GM23338 (cell line): ENCODE results near the gene PSMA7.

ENCODE experiments used
- CREB1 ChIP-seq: fragments of 250-450 bp; sonication (Bioruptor Pico); IDR thresholded peaks from 2 replicates; pipeline ENCODE4 v1.5.0; 2020; ENCODE audit warnings: low read depth, mild to moderate bottlenecking, moderate library complexity
- CTCF ChIP-seq, 2 experiments: fragments of 200-600 bp in 1 of 2; sonication (generic) in 1 of 2; conservative IDR thresholded peaks; 2 replicates each; pipeline versions ENCODE4 v1.5.1 to v1.6.1; 2016 to 2017; ENCODE audit warnings: antibody characterized with exemption in 2 of 2, low read depth in 2 of 2, mild to moderate bottlenecking in 2 of 2, moderate library complexity in 1 of 2
- EZH2phosphoT487 ChIP-seq: fragments of 200-600 bp; sonication (generic); IDR thresholded peaks from one replicate; pipeline ENCODE4 v1.8.1; 2018; ENCODE audit warnings: antibody characterized with exemption; ENCODE audit not compliant: unreplicated experiment
- POLR2AphosphoS5 ChIP-seq: IDR thresholded peaks from 2 replicates; pipeline ENCODE4 v1.6.1; 2016; ENCODE audit warnings: antibody characterized with exemption, low read depth
- REST ChIP-seq: IDR thresholded peaks from one replicate; pipeline ENCODE4 v1.6.1; 2018; ENCODE audit warnings: antibody characterized with exemption; ENCODE audit not compliant: unreplicated experiment

GRCh38 chr20:62164879-62165761 is 21.9 kb upstream of the PSMA7 start:
- no peak for TF ChIP-seq CTCF (conservative IDR thresholded peaks at IDR 0.05; ENCODE audit: low read depth in 2 of 2)
- TF ChIP-seq REST = no peak
- TF ChIP-seq POLR2AphosphoS5 = no peak
- TF ChIP-seq EZH2phosphoT487 = no peak
- TF ChIP-seq CREB1 (CRISPR knock-in tag) = no peak
